HCT116 (cell line): ENCODE measurements around the gene GPR34. TPM values are rescaled to one million over a fixed set of nuclear protein-coding genes. Genes with fewer than 3 reads are reported as not detected.

Experiments used
- ATAC-seq: fragments of 200-7000 bp; cut with Tn5 transposase; 2 replicates; pipeline ENCODE4 v1.9.1; 2020; ENCODE audit warnings: mild to moderate bottlenecking, moderate library complexity
- BruUV-seq: library from RNA; stranded (reverse); fragments of 400-500 nt; replicated peaks from 2 replicates; lab custom pipeline; 2021; lab: Mats Ljungman, UMichigan
- CTCF ChIA-PET: fragments of 300-600 bp; sonication (Branson Sonifier 250); formaldehyde crosslinking; loops from one replicate; lab custom pipeline; 2021; ENCODE audit warnings: antibody characterized with exemption; lab: Charles Lee
- POLR2A ChIA-PET: fragments of 300-600, 350-600 bp; sonication (Branson Sonifier 250); formaldehyde crosslinking; loops from one replicate; lab custom pipeline; 2021; ENCODE audit warnings: antibody characterized with exemption; lab: Charles Lee
- RAD21 ChIA-PET, 2 experiments: fragments of 300-600 bp; sonication (Branson Sonifier 250); formaldehyde crosslinking; loops; one replicate each; lab custom pipeline; 2023; ENCODE audit warnings: low total read pairs in 2 of 2; ENCODE audit not compliant: uncharacterized antibody in 2 of 2, unreplicated experiment in 2 of 2, low non-redundant PET in 1 of 2; lab: Charles Lee
- DNase-seq: peaks from one replicate; pipeline ENCODE4 v3.0.0-alpha.2; 2010; ENCODE audit warnings: low read depth, low spot score
- H2AFZ ChIP-seq: fragments of 200-600 bp; shearing (Covaris generic), sonication (generic); 2 replicates; pipeline ENCODE4 v1.6.1; 2017; ENCODE audit warnings: low read depth, mixed run types, mixed read lengths, antibody characterized with exemption, low read length; ENCODE audit not compliant: poor library complexity, severe bottlenecking
- H3K27ac ChIP-seq: 2 replicates; pipeline ENCODE4 v1.5.1; 2012; ENCODE audit warnings: low read depth, low read length
- H3K27me3 ChIP-seq: fragments of 200-600 bp; sonication (generic); 2 replicates; pipeline ENCODE4 v1.6.1; 2016; ENCODE audit warnings: mixed run types, low read length, mixed read lengths; ENCODE audit not compliant: insufficient read depth
- H3K36me3 ChIP-seq, 2 experiments: fragments of 200-500 bp in 1 of 2; fragments of 200-600 bp in 1 of 2; sonication (Bioruptor generic) in 1 of 2; sonication (generic) in 1 of 2; 2 replicates each; pipeline versions ENCODE4 v1.5.1 to v1.6.1; 2014 to 2016; ENCODE audit warnings: low read length in 2 of 2, inconsistent platforms in 1 of 2, mixed read lengths in 1 of 2, mixed run types in 1 of 2; ENCODE audit not compliant: insufficient read depth in 2 of 2, control insufficient read depth in 1 of 2
- H3K4me1 ChIP-seq, 2 experiments: fragments of 200-600 bp in 1 of 2; sonication (generic) in 1 of 2; 2 replicates each; pipeline versions ENCODE4 v1.5.1 to v1.6.1; 2012 to 2017; ENCODE audit warnings: low read length in 2 of 2, inconsistent platforms in 1 of 2, mild to moderate bottlenecking in 1 of 2, mixed read lengths in 1 of 2, mixed run types in 1 of 2, moderate library complexity in 1 of 2; ENCODE audit not compliant: insufficient read depth in 2 of 2, control insufficient read depth in 1 of 2
- H3K4me2 ChIP-seq: fragments of 200-600 bp; sonication (generic); 2 replicates; pipeline ENCODE4 v1.6.1; 2017; ENCODE audit warnings: mixed run types, low read length, mixed read lengths
- H3K4me3 ChIP-seq, 2 experiments: fragments of 200-600 bp in 1 of 2; sonication (generic) in 1 of 2; replicated peaks in 1 of 2; 2 replicates each; pipeline ENCODE4 v1.5.1; 2011 to 2016; ENCODE audit warnings: low read length in 2 of 2, control low read depth in 1 of 2, low read depth in 1 of 2, mild to moderate bottlenecking in 1 of 2, mixed read lengths in 1 of 2, mixed run types in 1 of 2
- H3K79me2 ChIP-seq: fragments of 200-600 bp; sonication (generic); 2 replicates; pipeline ENCODE4 v1.6.1; 2017; ENCODE audit warnings: mild to moderate bottlenecking, mixed run types, low read length, moderate library complexity, mixed read lengths; ENCODE audit not compliant: insufficient read depth
- H3K9ac ChIP-seq: fragments of 200-600 bp; sonication (generic); 2 replicates; pipeline ENCODE4 v1.6.1; 2016; ENCODE audit warnings: low read length, mixed read lengths
- H3K9me2 ChIP-seq: fragments of 200-600 bp; sonication (generic), shearing (Covaris generic); 2 replicates; pipeline ENCODE4 v1.6.1; 2017; ENCODE audit warnings: mixed run types, mild to moderate bottlenecking, moderate library complexity; ENCODE audit not compliant: insufficient read depth
- H3K9me3 ChIP-seq, 2 experiments: fragments of 200-500 bp in 1 of 2; fragments of 200-600 bp in 1 of 2; sonication (Bioruptor generic) in 1 of 2; sonication (generic) in 1 of 2; 2 replicates each; pipeline ENCODE4 v1.6.1; 2014 to 2017; ENCODE audit warnings: low read length in 2 of 2, mixed read lengths in 2 of 2, inconsistent platforms in 1 of 2, low read depth in 1 of 2, mild to moderate bottlenecking in 1 of 2, mixed run types in 1 of 2, moderate library complexity in 1 of 2; ENCODE audit not compliant: control insufficient read depth in 1 of 2, insufficient read depth in 1 of 2
- H4K20me1 ChIP-seq: fragments of 200-600 bp; sonication (generic), shearing (Covaris generic); 2 replicates; pipeline ENCODE4 v1.6.1; 2017; ENCODE audit warnings: mixed run types, mild to moderate bottlenecking, moderate library complexity; ENCODE audit not compliant: insufficient read depth
- ATF3 ChIP-seq: IDR thresholded peaks from 2 replicates; pipeline ENCODE4 v1.6.1; 2012
- CBX3 ChIP-seq: IDR thresholded peaks from 2 replicates; pipeline ENCODE4 v1.6.1; 2012; ENCODE audit warnings: low read depth
- EZH2 ChIP-seq: fragments of 200-600 bp; sonication (generic); IDR thresholded peaks from 2 replicates; pipeline ENCODE4 v1.6.1; 2017; ENCODE audit warnings: antibody characterized with exemption, mixed run types
- POLR2A ChIP-seq: IDR thresholded peaks from 2 replicates; pipeline ENCODE4 v1.7.0; 2011; ENCODE audit warnings: borderline replicate concordance; ENCODE audit not compliant: insufficient read depth, insufficient read length; ENCODE audit errors: extremely low read depth
- POLR2AphosphoS5 ChIP-seq: IDR thresholded peaks from 2 replicates; pipeline ENCODE4 v1.6.1; 2011; ENCODE audit warnings: mild to moderate bottlenecking, low read depth, low read length, moderate library complexity
- SIN3A ChIP-seq: IDR thresholded peaks from 2 replicates; pipeline ENCODE4 v1.6.1; 2012; ENCODE audit warnings: low read depth
- SRF ChIP-seq: IDR thresholded peaks from 2 replicates; pipeline ENCODE4 v1.6.1; 2012; ENCODE audit warnings: low read depth
- intact Hi-C: fragments of 100-400 bp; cut with micrococcal nuclease; formaldehyde crosslinking; loops from 2 replicates; pipeline ENCODE4 v1.10.0; 2022
- total RNA-seq: library from RNA; stranded (reverse); gene quantifications from one replicate; pipeline ENCODE4 v1.2.1, GENCODE V29; 2021; ENCODE audit not compliant: unreplicated experiment

GPR34 gene
- total RNA-seq, 1 experiment from 2014 or later: not detected

- Histone ChIP-seq H3K36me3 (no peaks in the 10 kb centered on the region), H3K4me2 (no peak overlapping the region), H3K9me2 (no peaks in the 10 kb centered on the region)
- CTCF ChIA-PET: no interaction called here
- BruUV-seq: no TSS peak
- ATAC-seq: no peak
- TF ChIP-seq POLR2AphosphoS5: no peak
- TF ChIP-seq CBX3: no peak
- TF ChIP-seq SIN3A: no peak
- TF ChIP-seq EZH2: no peak
- no peak for TF ChIP-seq ATF3
- TF ChIP-seq, all 23 proteins: peak for 0
- no peak overlapping the region for H2AFZ ChIP-seq
- RAD21 ChIA-PET: no interaction called here
- H4K20me1 ChIP-seq: no peaks in the 10 kb centered on the region
- intact Hi-C loops: no loop called here
- H3K4me1 ChIP-seq: no peaks in the 10 kb centered on the region
- no peaks in the 10 kb centered on the region for H3K79me2 ChIP-seq
- H3K9ac ChIP-seq: no peak overlapping the region
- H3K27me3 ChIP-seq: no peaks in the 10 kb centered on the region
- no peak for DNase-seq
- POLR2A ChIA-PET: no interaction called here
- H3K9me3 ChIP-seq: no peaks in the 10 kb centered on the region
- H3K4me3 ChIP-seq: no peak overlapping the region
- no peak overlapping the region for H3K27ac ChIP-seq
These were observed 14.8 kb downstream of the GPR34 start for GRCh38 chrX:41703574-41704029.

GRCh38 chrX:41705042-41705441 is 16.3 kb downstream of the GPR34 start:
- intact Hi-C loops: no loop called here
- ChIA-PET POLR2A (no interaction called here), RAD21 (no interaction called here), CTCF (no interaction called here)
- Histone ChIP-seq H3K9ac (no peak overlapping the region), H3K4me1 (no peaks in the 10 kb centered on the region), H3K27me3 (no peaks in the 10 kb centered on the region), H4K20me1 (no peaks in the 10 kb centered on the region), H3K36me3 (no peaks in the 10 kb centered on the region), H3K27ac (no peak overlapping the region), H2AFZ (no peak overlapping the region), H3K79me2 (no peaks in the 10 kb centered on the region), H3K4me3 (no peak overlapping the region), H3K9me2 (no peaks in the 10 kb centered on the region), H3K4me2 (no peak overlapping the region), H3K9me3 (no peaks in the 10 kb centered on the region)
- no peak for DNase-seq
- no peak for TF ChIP-seq POLR2A
- TF ChIP-seq EZH2: no peak
- TF ChIP-seq SRF: no peak
- no peak for TF ChIP-seq SIN3A
- TF ChIP-seq, all 23 proteins: peak for 0
- no TSS peak for BruUV-seq
- ATAC-seq: no peak
